Transverse colon (tissue), 4 donors: ENCODE data around the gene GON7. TPM values are rescaled to one million over a fixed set of nuclear protein-coding genes. Genes with fewer than 3 reads are reported as not detected.

Experiments used
- DNase-seq: peaks from one replicate; pipeline ENCODE4 v3.0.0-alpha.2; 2019
- H3K27ac ChIP-seq, 4 donors: fragments of 200-600 bp; sonication (generic); 2 replicates each; pipeline ENCODE4 v1.5.1; 2016 to 2018; ENCODE audit warnings: inconsistent platforms in 4 of 4
- H3K27me3 ChIP-seq: fragments of 200-600 bp; sonication (generic); 2 replicates; pipeline ENCODE4 v1.5.1; 2017; ENCODE audit warnings: inconsistent platforms
- H3K36me3 ChIP-seq, 4 donors: fragments of 200-600 bp; sonication (generic); 2 replicates each; pipeline ENCODE4 v1.5.1; 2017 to 2019; ENCODE audit warnings: inconsistent platforms in 4 of 4
- H3K4me1 ChIP-seq, 4 donors: fragments of 200-600 bp; sonication (generic); 2 replicates each; pipeline ENCODE4 v1.5.1; 2017 to 2020; ENCODE audit warnings: inconsistent platforms in 4 of 4
- H3K4me3 ChIP-seq, 4 donors: fragments of 200-600 bp; sonication (generic); 1 replicate in 1 of 4; 2 replicates in 3 of 4; pipeline versions ENCODE4 v1.5.1 to v1.6.1; 2017 to 2019; ENCODE audit warnings: inconsistent platforms in 4 of 4
- H3K9me3 ChIP-seq, 2 donors: fragments of 200-600 bp; sonication (generic); 2 replicates each; pipeline ENCODE4 v1.5.1; 2017 to 2019; ENCODE audit warnings: inconsistent platforms in 2 of 2
- EP300 ChIP-seq: sonication (generic); formaldehyde crosslinking; IDR thresholded peaks from one replicate; pipeline ENCODE4 v1.6.1; 2017; ENCODE audit warnings: antibody characterized with exemption, low read depth
- POLR2A ChIP-seq: fragments of 450-650 bp; IDR thresholded peaks from one replicate; pipeline ENCODE4 v1.6.1; 2016; ENCODE audit warnings: antibody characterized with exemption, mild to moderate bottlenecking, moderate library complexity
- POLR2AphosphoS5 ChIP-seq, 3 donors: sonication (generic); formaldehyde crosslinking; IDR thresholded peaks; one replicate each; pipeline ENCODE4 v1.6.1; 2016; ENCODE audit warnings: antibody characterized with exemption in 3 of 3
- WGBS, 2 donors: methylation state at CpG; one replicate each; pipeline ENCODE4 v1.1.5; 2018; ENCODE audit warnings: low coverage in 1 of 2; 5-methylcytosine and 5-hydroxymethylcytosine counted together
- in situ Hi-C, 4 donors: fragments of 200-750 bp; cut with MboI; loops; one replicate each; pipeline versions ENCODE4 v1.15.0 to v1.15.1; 2017; ENCODE audit warnings: low sequenced_read_pairs in 3 of 4, low pct_ligation_motif_present in 1 of 4, low pct_unique_long_range_greater_than_20kb in 1 of 4
- intact Hi-C: fragments of 100-400 bp; cut with DNase I; formaldehyde crosslinking; loops from one replicate; pipeline ENCODE4 v1.15.1; 2023; ENCODE audit warnings: low total_unique reads
- total RNA-seq, 4 donors: library from RNA; depleted of rRNA; stranded (reverse); fragments of >200 nt; gene quantifications; one replicate each; pipeline ENCODE4 v1.1.0, GENCODE V29; 2016
- TF ChIP-seq, protein P1 (sequence below), 5 experiments: fragments of 200-600 bp in 3 of 5; fragments of 450-650 bp in 2 of 5; sonication (generic) in 3 of 5; IDR thresholded peaks; 1 replicate in 2 of 5; 2 replicates in 3 of 5; pipeline ENCODE4 v1.5.1; 2016 to 2017; ENCODE audit warnings: antibody characterized with exemption in 5 of 5, inconsistent platforms in 3 of 5, mild to moderate bottlenecking in 2 of 5, moderate library complexity in 1 of 5

Gene GON7
- total RNA-seq, 4 donors from 2014 or later, result 4.5 to 29.4 (median 13.6) TPM

DNA sequence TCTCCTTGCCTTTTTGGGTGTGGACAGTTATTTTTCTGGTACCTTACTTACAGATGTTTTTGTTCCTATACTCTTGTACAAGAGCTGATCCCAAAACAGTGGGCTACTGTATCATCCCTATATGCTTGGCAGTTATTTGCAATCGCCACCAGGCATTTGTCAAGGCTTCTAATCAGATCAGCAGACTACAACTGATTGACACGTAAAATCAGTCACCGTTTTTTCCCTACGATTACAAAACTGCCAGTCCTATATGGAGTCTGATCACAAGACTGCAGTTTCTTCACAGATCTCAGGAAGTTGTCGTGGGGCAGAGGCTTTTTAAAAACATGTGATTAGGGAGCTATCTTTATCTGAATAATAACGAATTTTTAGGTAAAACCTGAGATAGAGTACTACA is 20.4 kb downstream of the GON7 start:
- 69 to 79% methylated on average over 5 to 6 of the region's 6 CpGs for WGBS, 2 donors
- DNase-seq, result no peak
- intact Hi-C loops (no loop called here), in situ Hi-C loops (no loop called here)
- no peaks in the 10 kb centered on the region for H3K27me3 ChIP-seq
- peaks cover 16 to 29% (median 17%) of the 10 kb centered on the region in 4 donors for H3K4me1 ChIP-seq
- no peak overlapping the region for H3K4me3 ChIP-seq
- no peaks in the 10 kb centered on the region for H3K36me3 ChIP-seq
- no peaks in the 10 kb centered on the region for H3K9me3 ChIP-seq
- TF ChIP-seq POLR2AphosphoS5 (IDR thresholded peaks at IDR 0.05) (no peak), EP300 (no peak), POLR2A (no peak)
- TF ChIP-seq, protein P1, sequence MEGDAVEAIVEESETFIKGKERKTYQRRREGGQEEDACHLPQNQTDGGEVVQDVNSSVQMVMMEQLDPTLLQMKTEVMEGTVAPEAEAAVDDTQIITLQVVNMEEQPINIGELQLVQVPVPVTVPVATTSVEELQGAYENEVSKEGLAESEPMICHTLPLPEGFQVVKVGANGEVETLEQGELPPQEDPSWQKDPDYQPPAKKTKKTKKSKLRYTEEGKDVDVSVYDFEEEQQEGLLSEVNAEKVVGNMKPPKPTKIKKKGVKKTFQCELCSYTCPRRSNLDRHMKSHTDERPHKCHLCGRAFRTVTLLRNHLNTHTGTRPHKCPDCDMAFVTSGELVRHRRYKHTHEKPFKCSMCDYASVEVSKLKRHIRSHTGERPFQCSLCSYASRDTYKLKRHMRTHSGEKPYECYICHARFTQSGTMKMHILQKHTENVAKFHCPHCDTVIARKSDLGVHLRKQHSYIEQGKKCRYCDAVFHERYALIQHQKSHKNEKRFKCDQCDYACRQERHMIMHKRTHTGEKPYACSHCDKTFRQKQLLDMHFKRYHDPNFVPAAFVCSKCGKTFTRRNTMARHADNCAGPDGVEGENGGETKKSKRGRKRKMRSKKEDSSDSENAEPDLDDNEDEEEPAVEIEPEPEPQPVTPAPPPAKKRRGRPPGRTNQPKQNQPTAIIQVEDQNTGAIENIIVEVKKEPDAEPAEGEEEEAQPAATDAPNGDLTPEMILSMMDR (IDR thresholded peaks at IDR 0.05), result no peak
- H3K27ac ChIP-seq, result peak overlapping the region in 2 of 4 donors; percentile 94 to 95

DNA sequence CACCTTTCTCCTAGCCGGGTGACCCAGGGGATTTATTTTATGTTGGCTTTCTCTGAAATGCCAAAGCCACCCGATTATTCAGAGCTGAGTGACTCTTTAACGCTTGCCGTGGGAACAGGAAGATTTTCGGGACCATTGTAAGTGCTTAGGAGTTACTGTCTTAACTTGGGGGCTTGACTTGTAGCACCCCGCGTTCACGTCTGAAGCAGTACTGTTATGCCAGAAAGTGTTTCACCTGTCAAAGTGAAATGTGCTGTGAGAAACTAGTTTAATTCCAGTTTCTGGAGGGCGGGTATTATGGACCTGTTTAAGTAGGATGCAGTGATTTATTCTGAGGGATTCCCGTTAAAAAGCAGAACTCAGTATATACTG is 21.5 kb downstream of the GON7 start:
- in situ Hi-C loops, result no loop called here
- no peak for TF ChIP-seq POLR2A
- no peak for TF ChIP-seq EP300
- 0% methylated on average over 1 to 10 of the region's 10 CpGs for WGBS, 2 donors
- Histone ChIP-seq H3K4me3 (peak overlapping the region; percentile 46 to 97 (median 76)), H3K4me1 (peaks cover 16 to 29% (median 17%) of the 10 kb centered on the region in 4 donors), H3K36me3 (no peaks in the 10 kb centered on the region), H3K27me3 (no peaks in the 10 kb centered on the region), H3K9me3 (no peaks in the 10 kb centered on the region), H3K27ac (peak overlapping the region; percentile 94 to 97 (median 94))
- no peak for DNase-seq
- intact Hi-C loops, result no loop called here

DNA sequence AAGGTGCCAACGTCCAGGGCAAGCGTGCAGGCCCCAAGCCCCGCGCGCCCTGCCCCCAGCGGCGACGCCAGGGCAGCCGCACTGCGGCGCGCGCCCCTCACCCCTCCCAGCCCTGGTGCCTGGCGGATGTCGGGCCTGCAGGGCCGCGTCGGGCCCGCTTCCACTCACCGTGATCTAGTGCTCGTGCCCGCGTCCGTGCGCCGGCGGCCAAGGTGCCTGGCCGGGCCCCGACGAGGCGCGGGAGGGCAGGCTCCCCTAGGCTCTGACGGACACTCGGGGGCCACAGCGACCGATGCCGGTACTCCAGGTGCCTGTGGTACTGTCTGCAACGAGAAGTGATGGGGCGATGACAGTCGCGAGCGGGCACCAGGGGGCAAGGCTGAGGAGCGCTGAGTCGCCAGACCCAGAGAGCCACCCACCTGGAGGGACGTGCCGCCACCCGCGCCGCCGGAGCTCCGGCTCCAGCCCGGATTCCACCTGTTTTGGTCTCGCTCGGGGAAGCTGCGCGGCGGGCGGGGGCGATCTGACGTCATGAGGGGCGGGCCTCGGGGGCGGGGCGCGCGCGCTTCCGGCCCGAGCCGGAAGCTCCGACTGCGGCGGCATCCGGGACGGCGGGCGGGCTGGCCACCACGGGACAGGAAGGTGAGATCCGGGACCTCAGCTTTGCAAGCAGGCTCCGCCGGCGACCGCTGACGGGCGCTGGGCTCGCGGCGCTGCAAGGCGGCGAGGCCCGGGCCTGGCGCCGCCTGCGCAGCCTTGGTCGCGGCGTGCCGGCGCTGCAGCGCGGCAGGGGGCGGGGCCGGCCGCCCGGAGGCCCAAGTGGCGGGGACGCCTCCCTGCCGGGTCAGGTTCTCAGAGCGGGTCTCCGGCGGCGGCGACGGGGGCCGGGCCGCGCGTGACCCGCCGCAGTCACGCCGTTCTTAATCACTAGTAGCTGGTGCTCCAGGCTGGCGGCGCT is 22.2 kb downstream of the GON7 start, which contains the start of the genes LYSET and MOAP1:
TSS of gene LYSET (plus strand) at position 927 of the 958 bp plus-strand sequence. CDS start 89 bp downstream, outside the sequence.
TSS of gene MOAP1 (minus strand) at position 507 of the 958 bp plus-strand sequence. CDS start 655 bp downstream, outside the sequence.
- intact Hi-C loops, result no loop called here
- peak; percentile 90 for DNase-seq
- TF ChIP-seq EP300, result no peak
- peak; percentile 90 for TF ChIP-seq POLR2A
- TF ChIP-seq, protein P1 (IDR thresholded peaks at IDR 0.05), result peak in 4 of 5 experiments; percentile 19 to 63 (median 33)
- TF ChIP-seq POLR2AphosphoS5 (IDR thresholded peaks at IDR 0.05), result peak; percentile 90 to 93 (median 93)
- H3K9me3 ChIP-seq, result no peaks in the 10 kb centered on the region
- H3K4me1 ChIP-seq, result peaks cover 16 to 29% (median 17%) of the 10 kb centered on the region in 4 donors
- peak within 1 kb of the TSS; percentile 94 to 97 (median 94) for H3K27ac ChIP-seq
- in situ Hi-C loops, result no loop called here
- peak within 1 kb of the TSS; percentile 75 to 97 (median 83) for H3K4me3 ChIP-seq
- WGBS, 2 donors, result 1% methylated on average over 58 of the region's 124 CpGs; no CpG with 5 or more reads in 1 of the 2 donors
- H3K36me3 ChIP-seq, result no peaks in the 10 kb centered on the region
- no peaks in the 10 kb centered on the region for H3K27me3 ChIP-seq

DNA sequence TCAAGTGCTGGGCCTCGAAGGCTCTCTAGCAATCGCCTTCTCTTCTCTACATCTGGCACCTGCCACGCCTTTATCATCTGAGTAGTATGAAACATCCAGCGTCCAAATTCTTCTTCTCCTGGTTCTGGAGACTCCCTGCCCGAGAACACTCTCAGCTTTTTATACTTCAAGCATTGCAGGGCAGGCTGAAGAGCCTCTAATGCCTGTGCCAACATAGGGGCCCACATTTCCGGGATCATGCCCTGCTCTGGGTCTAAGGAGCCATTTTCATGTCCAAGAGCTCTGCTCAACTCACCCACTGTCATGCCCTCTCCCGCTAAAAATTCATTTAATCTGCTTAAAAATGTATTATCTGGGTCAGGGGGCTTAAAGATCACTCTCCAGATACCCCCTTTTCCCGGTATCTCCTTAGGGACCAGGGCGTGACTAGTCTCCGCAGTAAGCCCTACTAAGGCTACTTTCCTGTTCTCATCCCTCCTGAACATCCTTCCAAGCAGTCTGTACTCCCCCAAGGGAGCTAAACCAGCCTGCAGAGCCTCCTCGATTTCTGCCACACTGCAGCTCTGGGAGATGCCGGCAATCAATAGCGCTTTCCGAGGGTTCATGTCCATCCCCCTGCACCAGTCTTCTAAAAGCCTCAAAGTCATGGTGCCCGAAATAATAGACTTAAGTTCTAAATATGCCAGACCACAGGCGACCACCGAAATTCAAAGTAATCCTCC is 23.1 kb downstream of the GON7 start:
- Histone ChIP-seq H3K9me3 (no peaks in the 10 kb centered on the region), H3K4me1 (peaks cover 16 to 29% (median 17%) of the 10 kb centered on the region in 4 donors), H3K4me3 (peak overlapping the region; percentile 75 to 97 (median 83)), H3K27ac (peak overlapping the region; percentile 94 to 97 (median 94)), H3K27me3 (no peaks in the 10 kb centered on the region), H3K36me3 (no peaks in the 10 kb centered on the region)
- in situ Hi-C loops (no loop called here), intact Hi-C loops (no loop called here)
- 35 to 37% methylated on average over 6 to 17 of the region's 17 CpGs for WGBS, 2 donors
- TF ChIP-seq EP300 (no peak), POLR2A (no peak), POLR2AphosphoS5 (IDR thresholded peaks at IDR 0.05) (no peak)
- TF ChIP-seq, protein P1 (IDR thresholded peaks at IDR 0.05), result no peak
- DNase-seq, result peak; percentile 25
